Daoy (cell line): ENCODE results near the gene MT1G. TPM values are rescaled to one million over a fixed set of nuclear protein-coding genes. Genes with fewer than 3 reads are reported as not detected.
"Not testable (repeated sequence)": the region's sequence is repeated elsewhere in the genome, so short reads cannot be mapped to it uniquely, and the experiment has no call there.

Experiments
- DNase-seq: peaks from one replicate; pipeline ENCODE4 v3.0.0-alpha.2; 2015; ENCODE audit warnings: low read depth
- total RNA-seq: library from RNA; depleted of rRNA; stranded (reverse); fragments of >200 nt; shearing (Covaris generic); gene quantifications from 2 replicates; pipeline ENCODE4 v1.2.3, GENCODE V29; 2014

The MT1G gene
- total RNA-seq, 1 experiment from 2014 or later = 16.3 TPM

GRCh38 chr16:56637814-56638750, 29.8 kb downstream of the MT1G start, which contains the start of gene MT1A:
MT1A (plus strand) TSS chr16:56638666; CDS start chr16:56638739, 73 bp downstream.
- peak; percentile 36 for DNase-seq

GRCh38 chr16:56636616-56637413, 31.1 kb downstream of the MT1G start:
- DNase-seq = no peak

- no peak for DNase-seq
These were observed 32.4 kb downstream of the MT1G start for GRCh38 chr16:56635441-56635967.

GRCh38 chr16:56634715-56635440, 33.0 kb downstream of the MT1G start:
- DNase-seq = no peak

GRCh38 chr16:56633535-56633934, 34.3 kb downstream of the MT1G start:
- DNase-seq = no peak

GRCh38 chr16:56632848-56633365, 35.0 kb downstream of the MT1G start:
- DNase-seq = no peak

GRCh38 chr16:56632156-56632847, 35.6 kb downstream of the MT1G start, which contains the start of gene MT1M:
MT1M (plus strand) TSS chr16:56632659; CDS start chr16:56632732, 73 bp downstream.
- DNase-seq = no peak

GRCh38 chr16:56631832-56632155, 36.1 kb downstream of the MT1G start:
- DNase-seq = no peak

GRCh38 chr16:56631197-56631596, 36.7 kb downstream of the MT1G start:
- DNase-seq = no peak

GRCh38 chr16:56630134-56630533, 37.7 kb downstream of the MT1G start:
- DNase-seq = no peak

GRCh38 chr16:56629531-56629930, 38.3 kb downstream of the MT1G start:
- DNase-seq = no peak

- no peak for DNase-seq
These were observed 39.1 kb downstream of the MT1G start for GRCh38 chr16:56628486-56629350.

- DNase-seq = no peak
These were observed 41.2 kb downstream of the MT1G start for GRCh38 chr16:56626685-56627084.

- peak; percentile 32 for DNase-seq
These were observed 41.8 kb downstream of the MT1G start for GRCh38 chr16:56625943-56626654.

GRCh38 chr16:56625140-56625942, 42.5 kb downstream of the MT1G start, which contains the start of gene MT1E:
MT1E (plus strand) TSS chr16:56625781; CDS start chr16:56625852, 71 bp downstream.
- peak; percentile 81 for DNase-seq

GRCh38 chr16:56623637-56624036, 44.2 kb downstream of the MT1G start:
- DNase-seq = no peak

GRCh38 chr16:56623184-56623583, 44.7 kb downstream of the MT1G start:
- not testable (repeated sequence) for DNase-seq
